Right kidney (tissue), 1 donor: Measurements from ENCODE around the gene CNGB1.
"Not testable (repeated sequence)": the region's sequence is repeated elsewhere in the genome, so short reads cannot be mapped to it uniquely, and the experiment has no call there.

Source experiments
- DNase-seq: peaks from one replicate; pipeline ENCODE4 v3.0.0-alpha.2; 2016

The CNGB1 gene

GRCh38 chr16:57925310-57925709 is 45.6 kb downstream of the CNGB1 start:
- no peak for DNase-seq

GRCh38 chr16:57924514-57924913 is 46.4 kb downstream of the CNGB1 start:
- DNase-seq: no peak

GRCh38 chr16:57923841-57924240 is 47.1 kb downstream of the CNGB1 start:
- no peak for DNase-seq

GRCh38 chr16:57923418-57923817 is 47.5 kb downstream of the CNGB1 start:
- no peak for DNase-seq

- DNase-seq: no peak
Observed at GRCh38 chr16:57920880-57921229, 50.1 kb downstream of the CNGB1 start.

GRCh38 chr16:57920215-57920879 is 50.6 kb downstream of the CNGB1 start:
- no peak for DNase-seq

- DNase-seq: no peak
Observed at GRCh38 chr16:57918994-57919393, 51.9 kb downstream of the CNGB1 start.

GRCh38 chr16:57918444-57918843 is 52.5 kb downstream of the CNGB1 start:
- DNase-seq: no peak

GRCh38 chr16:57917929-57918328 is 53.0 kb downstream of the CNGB1 start:
- DNase-seq: not testable (repeated sequence)

GRCh38 chr16:57917489-57917888 is 53.4 kb downstream of the CNGB1 start:
- not testable (repeated sequence) for DNase-seq

GRCh38 chr16:57916735-57917438 is 54.0 kb downstream of the CNGB1 start:
- DNase-seq: no peak

GRCh38 chr16:57915811-57916488 is 55.0 kb downstream of the CNGB1 start:
- no peak for DNase-seq

GRCh38 chr16:57915267-57915666 is 55.7 kb downstream of the CNGB1 start:
- DNase-seq: no peak

- DNase-seq: no peak
Observed at GRCh38 chr16:57914244-57915173, 56.4 kb downstream of the CNGB1 start.

GRCh38 chr16:57912529-57913260 is 58.2 kb downstream of the CNGB1 start:
- no peak for DNase-seq

- DNase-seq: no peak
Observed at GRCh38 chr16:57911743-57912142, 59.2 kb downstream of the CNGB1 start.

- DNase-seq: no peak
Observed at GRCh38 chr16:57910696-57911095, 60.2 kb downstream of the CNGB1 start.

- DNase-seq: no peak
Observed at GRCh38 chr16:57908409-57908987, 62.4 kb downstream of the CNGB1 start.

- DNase-seq: no peak
Observed at GRCh38 chr16:57906382-57907316, 64.3 kb downstream of the CNGB1 start.

GRCh38 chr16:57904101-57904500 is 66.8 kb downstream of the CNGB1 start:
- no peak for DNase-seq
